Mesendoderm (in vitro differentiated cells): ENCODE measurements around the gene ZNF687.

Source experiments
- DNase-seq: peaks from one replicate; pipeline ENCODE4 v3.0.0; 2013
- H2AK5ac ChIP-seq: 2 replicates; pipeline ENCODE4 v1.6.1; 2013; ENCODE audit warnings: low read length, inconsistent platforms
- H2BK120ac ChIP-seq: 2 replicates; pipeline ENCODE4 v1.6.1; 2013; ENCODE audit warnings: low read depth, mild to moderate bottlenecking, low read length, moderate library complexity, mixed read lengths
- H2BK15ac ChIP-seq: replicated peaks from 2 replicates; pipeline ENCODE4 v1.6.1; 2013; ENCODE audit warnings: low read depth, mild to moderate bottlenecking, moderate library complexity
- H2BK5ac ChIP-seq: 2 replicates; pipeline ENCODE4 v1.6.1; 2013; ENCODE audit warnings: low read length, inconsistent platforms
- H3K18ac ChIP-seq: 2 replicates; pipeline ENCODE4 v1.6.1; 2013; ENCODE audit warnings: mild to moderate bottlenecking, low read length, mixed read lengths
- H3K23ac ChIP-seq: one replicate; pipeline ENCODE4 v1.6.1; 2013; ENCODE audit warnings: low read length
- H3K27ac ChIP-seq: 2 replicates; pipeline ENCODE4 v1.5.1; 2013; ENCODE audit warnings: low read depth, mild to moderate bottlenecking, inconsistent platforms, low read length, moderate library complexity
- H3K27me3 ChIP-seq: 2 replicates; pipeline ENCODE4 v1.6.1; 2013; ENCODE audit warnings: low read length, control low read depth, mild to moderate bottlenecking, inconsistent platforms; ENCODE audit not compliant: insufficient read depth, poor library complexity
- H3K36me3 ChIP-seq: 2 replicates; pipeline ENCODE4 v1.6.1; 2013; ENCODE audit warnings: low read length, inconsistent platforms; ENCODE audit not compliant: control insufficient read depth, insufficient read depth
- H3K4ac ChIP-seq: one replicate; pipeline ENCODE4 v1.6.1; 2013; ENCODE audit warnings: low read depth, mild to moderate bottlenecking, low read length, moderate library complexity
- H3K4me1 ChIP-seq: 2 replicates; pipeline ENCODE4 v1.6.1; 2013; ENCODE audit warnings: low read depth, low read length, inconsistent platforms; ENCODE audit not compliant: control insufficient read depth
- H3K4me2 ChIP-seq: 2 replicates; pipeline ENCODE4 v1.6.1; 2013; ENCODE audit warnings: low read length
- H3K4me3 ChIP-seq: 2 replicates; pipeline ENCODE4 v1.5.1; 2013; ENCODE audit warnings: mild to moderate bottlenecking, low read length
- H3K56ac ChIP-seq: one replicate; pipeline ENCODE4 v1.6.1; 2013; ENCODE audit warnings: low read length
- H3K79me1 ChIP-seq: 2 replicates; pipeline ENCODE4 v1.6.1; 2013; ENCODE audit warnings: low read length, inconsistent platforms
- H3K79me2 ChIP-seq: 2 replicates; pipeline ENCODE4 v1.6.1; 2013; ENCODE audit warnings: mild to moderate bottlenecking, low read length; ENCODE audit not compliant: control insufficient read depth, insufficient read depth
- H3K9ac ChIP-seq: 2 replicates; pipeline ENCODE4 v1.6.1; 2013; ENCODE audit warnings: low read length, inconsistent platforms
- H4K5ac ChIP-seq: one replicate; pipeline ENCODE4 v1.6.1; 2013; ENCODE audit warnings: low read length
- H4K8ac ChIP-seq: one replicate; pipeline ENCODE4 v1.6.1; 2013; ENCODE audit warnings: low read depth, mild to moderate bottlenecking, control low read depth, low read length, moderate library complexity
- WGBS: extraction: QIAGEN DNeasy Blood & Tissue Kit; methylation state at CpG from one replicate; pipeline ENCODE4 v1.1.7; 2013; ENCODE audit warnings: low lambda C conversion rate, missing lambda C conversion rate; ENCODE audit not compliant: insufficient coverage; ENCODE audit errors: extremely low coverage; 5-methylcytosine and 5-hydroxymethylcytosine counted together

Gene ZNF687

DNA sequence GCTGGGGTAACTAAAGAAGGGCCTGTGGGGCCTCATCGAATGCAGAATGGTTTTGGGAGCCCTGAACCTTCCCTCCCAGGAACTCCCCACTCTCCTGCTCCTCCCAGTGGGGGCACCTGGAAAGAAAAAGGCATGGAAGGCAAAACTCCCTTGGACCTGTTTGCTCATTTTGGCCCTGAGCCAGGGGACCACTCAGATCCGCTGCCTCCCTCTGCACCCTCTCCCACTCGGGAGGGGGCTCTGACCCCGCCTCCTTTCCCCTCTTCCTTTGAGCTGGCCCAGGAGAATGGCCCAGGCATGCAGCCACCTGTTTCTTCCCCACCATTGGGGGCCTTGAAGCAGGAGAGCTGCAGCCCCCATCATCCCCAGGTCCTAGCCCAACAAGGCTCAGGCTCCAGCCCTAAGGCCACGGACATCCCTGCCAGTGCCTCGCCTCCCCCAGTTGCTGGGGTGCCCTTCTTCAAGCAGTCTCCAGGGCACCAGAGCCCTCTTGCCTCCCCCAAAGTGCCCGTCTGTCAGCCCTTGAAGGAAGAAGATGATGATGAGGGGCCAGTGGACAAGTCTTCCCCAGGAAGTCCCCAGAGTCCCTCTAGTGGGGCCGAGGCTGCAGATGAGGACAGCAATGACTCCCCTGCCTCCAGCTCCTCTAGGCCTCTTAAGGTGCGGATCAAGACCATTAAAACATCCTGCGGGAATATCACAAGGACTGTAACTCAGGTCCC lies 4.7 kb downstream of the ZNF687 start:
- no peak overlapping the region for H3K18ac ChIP-seq
- peaks cover 19% of the 10 kb centered on the region for H3K79me2 ChIP-seq
- H2BK120ac ChIP-seq: no peak overlapping the region
- H3K36me3 ChIP-seq: peaks cover 12% of the 10 kb centered on the region
- H3K4ac ChIP-seq: no peak overlapping the region
- no peak overlapping the region for H2AK5ac ChIP-seq
- H3K79me1 ChIP-seq: peaks cover 20% of the 10 kb centered on the region
- no peak overlapping the region for H3K56ac ChIP-seq
- H3K4me3 ChIP-seq: no peak overlapping the region
- no peak overlapping the region for H3K4me2 ChIP-seq
- no peak overlapping the region for H4K5ac ChIP-seq
- no peak overlapping the region for H3K9ac ChIP-seq
- H3K27ac ChIP-seq: no peak overlapping the region
- no peak for DNase-seq
- whole genome bisulfite sequencing: no CpG with 5 or more reads among the region's 10 CpGs
- H3K23ac ChIP-seq: no peak overlapping the region
- no peak overlapping the region for H2BK5ac ChIP-seq
- no peaks in the 10 kb centered on the region for H3K27me3 ChIP-seq
- H2BK15ac ChIP-seq: no peak overlapping the region
- no peak overlapping the region for H4K8ac ChIP-seq
- no peaks in the 10 kb centered on the region for H3K4me1 ChIP-seq

- Histone ChIP-seq H2BK120ac (no peak overlapping the region), H3K79me1 (peaks cover 20% of the 10 kb centered on the region), H4K8ac (no peak overlapping the region), H3K18ac (no peak overlapping the region), H3K4me1 (no peaks in the 10 kb centered on the region), H3K56ac (no peak overlapping the region), H3K4me2 (no peak overlapping the region), H2AK5ac (no peak overlapping the region), H3K4ac (no peak overlapping the region), H2BK15ac (no peak overlapping the region), H4K5ac (no peak overlapping the region), H3K9ac (no peak overlapping the region), H3K4me3 (no peak overlapping the region), H3K27ac (no peak overlapping the region), H3K23ac (no peak overlapping the region), H2BK5ac (no peak overlapping the region), H3K27me3 (no peaks in the 10 kb centered on the region), H3K36me3 (peaks cover 12% of the 10 kb centered on the region), H3K79me2 (peaks cover 19% of the 10 kb centered on the region)
- no peak for DNase-seq
- WGBS: no CpG with 5 or more reads among the region's 7 CpGs
These were observed 5.2 kb downstream of the ZNF687 start for GRCh38 chr1:151287341-151287699.

DNA sequence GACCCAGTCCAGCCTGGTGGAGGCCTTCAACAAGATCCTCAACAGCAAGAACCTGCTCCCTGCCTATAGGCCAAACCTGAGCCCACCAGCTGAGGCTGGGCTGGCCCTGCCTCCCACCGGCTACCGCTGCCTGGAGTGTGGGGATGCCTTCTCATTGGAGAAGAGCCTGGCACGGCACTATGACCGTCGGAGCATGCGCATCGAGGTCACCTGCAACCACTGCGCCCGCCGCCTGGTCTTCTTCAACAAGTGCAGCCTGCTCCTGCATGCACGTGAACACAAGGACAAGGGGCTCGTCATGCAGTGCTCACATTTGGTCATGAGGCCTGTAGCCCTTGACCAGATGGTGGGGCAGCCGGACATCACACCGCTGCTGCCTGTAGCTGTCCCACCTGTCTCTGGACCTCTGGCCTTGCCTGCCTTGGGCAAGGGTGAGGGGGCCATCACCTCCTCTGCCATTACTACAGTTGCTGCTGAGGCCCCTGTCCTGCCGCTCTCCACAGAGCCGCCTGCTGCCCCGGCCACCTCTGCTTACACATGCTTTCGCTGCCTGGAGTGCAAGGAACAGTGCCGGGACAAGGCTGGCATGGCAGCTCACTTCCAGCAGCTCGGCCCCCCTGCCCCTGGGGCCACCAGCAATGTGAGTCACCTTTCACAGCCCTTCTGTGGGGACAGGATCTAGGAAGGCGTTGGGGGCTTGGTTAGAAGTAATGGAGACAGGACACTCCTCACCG lies 5.8 kb downstream of the ZNF687 start:
- no peak overlapping the region for H2BK5ac ChIP-seq
- no peak overlapping the region for H3K18ac ChIP-seq
- H3K36me3 ChIP-seq: peaks cover 14% of the 10 kb centered on the region
- no peaks in the 10 kb centered on the region for H3K27me3 ChIP-seq
- H2BK15ac ChIP-seq: no peak overlapping the region
- no peak overlapping the region for H3K23ac ChIP-seq
- no peak overlapping the region for H4K5ac ChIP-seq
- no peaks in the 10 kb centered on the region for H3K4me1 ChIP-seq
- no peak overlapping the region for H3K56ac ChIP-seq
- H2BK120ac ChIP-seq: no peak overlapping the region
- no peak overlapping the region for H3K9ac ChIP-seq
- no peak overlapping the region for H3K27ac ChIP-seq
- WGBS: no CpG with 5 or more reads among the region's 22 CpGs
- no peak overlapping the region for H3K4me2 ChIP-seq
- peaks cover 18% of the 10 kb centered on the region for H3K79me2 ChIP-seq
- DNase-seq: no peak
- peaks cover 18% of the 10 kb centered on the region for H3K79me1 ChIP-seq
- no peak overlapping the region for H2AK5ac ChIP-seq
- H3K4me3 ChIP-seq: no peak overlapping the region
- H4K8ac ChIP-seq: no peak overlapping the region
- H3K4ac ChIP-seq: no peak overlapping the region

DNA sequence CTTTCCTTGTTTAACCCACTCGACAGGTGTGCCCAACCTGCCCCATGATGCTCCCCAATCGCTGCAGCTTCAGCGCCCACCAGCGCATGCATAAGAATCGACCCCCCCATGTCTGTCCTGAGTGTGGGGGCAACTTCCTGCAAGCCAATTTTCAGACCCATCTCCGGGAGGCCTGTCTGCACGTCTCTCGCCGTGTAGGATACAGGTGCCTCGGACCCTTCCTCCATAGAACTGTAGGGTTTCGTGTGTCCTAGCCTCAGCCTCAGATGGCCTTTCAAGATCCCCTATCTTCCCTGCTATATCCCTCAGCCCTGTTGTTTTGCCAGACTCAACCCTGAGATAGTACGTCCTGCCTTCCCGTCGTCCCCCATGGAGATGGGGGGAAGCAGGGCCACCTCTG lies 6.4 kb downstream of the ZNF687 start:
- peaks cover 14% of the 10 kb centered on the region for H3K79me1 ChIP-seq
- no peak for DNase-seq
- no peaks in the 10 kb centered on the region for H3K27me3 ChIP-seq
- H3K23ac ChIP-seq: no peak overlapping the region
- H3K56ac ChIP-seq: no peak overlapping the region
- no peak overlapping the region for H2AK5ac ChIP-seq
- no peak overlapping the region for H2BK5ac ChIP-seq
- H3K4me1 ChIP-seq: no peaks in the 10 kb centered on the region
- H3K4me2 ChIP-seq: no peak overlapping the region
- no peak overlapping the region for H3K4me3 ChIP-seq
- H3K18ac ChIP-seq: no peak overlapping the region
- no peak overlapping the region for H2BK120ac ChIP-seq
- H3K36me3 ChIP-seq: peaks cover 14% of the 10 kb centered on the region
- H4K8ac ChIP-seq: no peak overlapping the region
- H3K79me2 ChIP-seq: peaks cover 13% of the 10 kb centered on the region
- no peak overlapping the region for H3K9ac ChIP-seq
- no peak overlapping the region for H2BK15ac ChIP-seq
- no peak overlapping the region for H4K5ac ChIP-seq
- no peak overlapping the region for H3K4ac ChIP-seq
- H3K27ac ChIP-seq: no peak overlapping the region
- WGBS: no CpG with 5 or more reads among the region's 14 CpGs

DNA sequence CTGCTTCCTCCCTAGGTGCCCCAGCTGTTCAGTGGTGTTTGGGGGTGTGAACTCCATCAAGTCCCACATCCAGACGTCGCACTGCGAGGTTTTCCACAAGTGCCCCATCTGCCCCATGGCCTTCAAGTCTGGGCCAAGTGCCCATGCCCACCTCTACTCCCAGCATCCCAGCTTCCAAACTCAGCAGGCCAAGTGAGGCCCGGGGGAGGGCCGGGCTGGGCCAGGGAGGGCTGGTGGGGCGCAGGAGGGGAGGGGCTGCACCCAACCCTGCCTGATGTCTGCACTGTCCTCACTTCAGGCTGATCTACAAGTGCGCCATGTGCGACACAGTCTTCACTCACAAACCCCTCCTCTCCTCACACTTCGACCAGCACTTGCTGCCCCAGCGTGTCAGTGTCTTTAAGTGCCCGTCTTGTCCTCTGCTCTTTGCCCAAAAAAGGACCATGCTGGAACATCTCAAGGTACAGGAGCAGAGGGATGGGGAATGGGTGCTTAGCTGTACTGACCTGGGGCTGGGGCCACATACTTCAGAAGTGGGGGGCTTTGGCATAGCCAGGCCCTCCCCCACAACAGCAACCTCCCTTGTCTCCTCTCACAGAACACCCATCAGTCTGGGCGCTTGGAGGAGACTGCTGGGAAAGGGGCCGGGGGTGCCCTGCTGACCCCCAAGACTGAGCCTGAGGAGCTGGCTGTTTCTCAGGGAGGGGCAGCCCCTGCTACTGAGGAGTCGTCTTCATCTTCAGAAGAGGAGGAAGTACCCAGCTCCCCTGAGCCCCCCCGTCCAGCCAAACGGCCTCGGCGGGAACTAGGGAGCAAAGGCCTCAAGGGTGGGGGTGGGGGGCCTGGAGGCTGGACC lies 7.2 kb downstream of the ZNF687 start:
- WGBS: no CpG with 5 or more reads among the region's 18 CpGs
- H3K36me3 ChIP-seq: peaks cover 14% of the 10 kb centered on the region
- no peak overlapping the region for H4K5ac ChIP-seq
- peaks cover 8% of the 10 kb centered on the region for H3K79me1 ChIP-seq
- no peaks in the 10 kb centered on the region for H3K27me3 ChIP-seq
- no peak overlapping the region for H3K27ac ChIP-seq
- no peak overlapping the region for H3K9ac ChIP-seq
- no peak overlapping the region for H4K8ac ChIP-seq
- H3K4me2 ChIP-seq: no peak overlapping the region
- H2BK15ac ChIP-seq: no peak overlapping the region
- H2BK5ac ChIP-seq: no peak overlapping the region
- no peak overlapping the region for H3K4ac ChIP-seq
- no peaks in the 10 kb centered on the region for H3K4me1 ChIP-seq
- no peak overlapping the region for H3K18ac ChIP-seq
- no peak overlapping the region for H2AK5ac ChIP-seq
- no peak for DNase-seq
- peaks cover 5% of the 10 kb centered on the region for H3K79me2 ChIP-seq
- H3K4me3 ChIP-seq: no peak overlapping the region
- H2BK120ac ChIP-seq: no peak overlapping the region
- no peak overlapping the region for H3K23ac ChIP-seq
- H3K56ac ChIP-seq: no peak overlapping the region
